SW480 (cell line): ENCODE results near the gene SFPQ.
"Not testable (repeated sequence)": the region's sequence is repeated elsewhere in the genome, so short reads cannot be mapped to it uniquely, and the experiment has no call there.

ENCODE experiments used
- DNase-seq: peaks from one replicate; pipeline ENCODE4 v3.0.0-alpha.2; 2016; ENCODE audit warnings: low spot score

Gene SFPQ

GRCh38 chr1:35137590-35137989 lies 55.4 kb downstream of the SFPQ start:
- not testable (repeated sequence) for DNase-seq

GRCh38 chr1:35136780-35137179 lies 56.2 kb downstream of the SFPQ start:
- no peak for DNase-seq
